HG02943 (cell line): ENCODE results near the gene PRL.

Experiments used
- ATAC-seq: cut with Tn5 transposase; IDR thresholded peaks from one replicate; pipeline ENCODE4 v1.9.1; 2021; ENCODE audit warnings: mild to moderate bottlenecking, low read depth, moderate library complexity; ENCODE audit not compliant: unreplicated experiment

Gene PRL

GRCh38 chr6:22237526-22237925, 59.3 kb downstream of the PRL start:
- ATAC-seq, result no peak
